Epithelial cell of esophagus (primary cell): Measurements from ENCODE around the gene ATG4D.
"Not testable (repeated sequence)": the region's sequence is repeated elsewhere in the genome, so short reads cannot be mapped to it uniquely, and the experiment has no call there.

Experiments used
- DNase-seq: peaks from one replicate; pipeline ENCODE4 v3.0.0; 2010; ENCODE audit warnings: low read depth
- H3K4me3 ChIP-seq: 2 replicates; pipeline ENCODE4 v1.5.1; 2011; ENCODE audit warnings: mild to moderate bottlenecking, low read length, control low read depth
- TF ChIP-seq, protein P1 (sequence below): IDR thresholded peaks from 2 replicates; pipeline ENCODE4 v1.5.1; 2011; ENCODE audit warnings: low read depth, mild to moderate bottlenecking, low read length, control low read depth, inconsistent platforms; ENCODE audit not compliant: insufficient read depth; ENCODE audit errors: missing control alignments

ATG4D gene

GRCh38 chr19:10533646-10534386 is 9.9 kb upstream of the ATG4D start:
- TF ChIP-seq, protein P1, sequence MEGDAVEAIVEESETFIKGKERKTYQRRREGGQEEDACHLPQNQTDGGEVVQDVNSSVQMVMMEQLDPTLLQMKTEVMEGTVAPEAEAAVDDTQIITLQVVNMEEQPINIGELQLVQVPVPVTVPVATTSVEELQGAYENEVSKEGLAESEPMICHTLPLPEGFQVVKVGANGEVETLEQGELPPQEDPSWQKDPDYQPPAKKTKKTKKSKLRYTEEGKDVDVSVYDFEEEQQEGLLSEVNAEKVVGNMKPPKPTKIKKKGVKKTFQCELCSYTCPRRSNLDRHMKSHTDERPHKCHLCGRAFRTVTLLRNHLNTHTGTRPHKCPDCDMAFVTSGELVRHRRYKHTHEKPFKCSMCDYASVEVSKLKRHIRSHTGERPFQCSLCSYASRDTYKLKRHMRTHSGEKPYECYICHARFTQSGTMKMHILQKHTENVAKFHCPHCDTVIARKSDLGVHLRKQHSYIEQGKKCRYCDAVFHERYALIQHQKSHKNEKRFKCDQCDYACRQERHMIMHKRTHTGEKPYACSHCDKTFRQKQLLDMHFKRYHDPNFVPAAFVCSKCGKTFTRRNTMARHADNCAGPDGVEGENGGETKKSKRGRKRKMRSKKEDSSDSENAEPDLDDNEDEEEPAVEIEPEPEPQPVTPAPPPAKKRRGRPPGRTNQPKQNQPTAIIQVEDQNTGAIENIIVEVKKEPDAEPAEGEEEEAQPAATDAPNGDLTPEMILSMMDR: no peak
- DNase-seq: peak; percentile 94
- no peak overlapping the region for H3K4me3 ChIP-seq

DNA sequence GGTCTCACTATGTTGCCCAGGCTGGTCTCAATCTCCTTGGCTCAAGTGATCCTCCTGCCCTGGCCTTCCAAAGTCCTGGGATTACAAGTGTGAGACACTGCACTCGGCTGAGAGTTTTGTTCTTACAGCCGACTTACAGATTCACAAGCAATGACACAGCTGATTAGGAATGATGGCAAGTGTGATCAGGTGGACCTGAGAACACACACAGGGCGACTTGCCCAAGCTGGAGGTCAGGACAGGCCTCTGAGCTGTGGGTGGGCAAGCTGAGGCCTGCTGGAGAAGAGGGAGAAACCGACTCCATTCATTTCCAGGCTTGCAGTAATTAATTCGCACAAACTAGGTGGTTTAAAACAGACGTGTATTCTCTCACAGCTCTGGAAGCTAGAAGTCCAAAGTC is 8.1 kb upstream of the ATG4D start:
- DNase-seq: peak; percentile 98
- TF ChIP-seq, protein P1: no peak

GRCh38 chr19:10537668-10538067 is 6.0 kb upstream of the ATG4D start:
- TF ChIP-seq, protein P1: no peak
- DNase-seq: peak; percentile 32
- no peak overlapping the region for H3K4me3 ChIP-seq

More for the DNA sequence above, 8.1 kb upstream of the ATG4D start:
- H3K4me3 ChIP-seq: no peak overlapping the region

DNA sequence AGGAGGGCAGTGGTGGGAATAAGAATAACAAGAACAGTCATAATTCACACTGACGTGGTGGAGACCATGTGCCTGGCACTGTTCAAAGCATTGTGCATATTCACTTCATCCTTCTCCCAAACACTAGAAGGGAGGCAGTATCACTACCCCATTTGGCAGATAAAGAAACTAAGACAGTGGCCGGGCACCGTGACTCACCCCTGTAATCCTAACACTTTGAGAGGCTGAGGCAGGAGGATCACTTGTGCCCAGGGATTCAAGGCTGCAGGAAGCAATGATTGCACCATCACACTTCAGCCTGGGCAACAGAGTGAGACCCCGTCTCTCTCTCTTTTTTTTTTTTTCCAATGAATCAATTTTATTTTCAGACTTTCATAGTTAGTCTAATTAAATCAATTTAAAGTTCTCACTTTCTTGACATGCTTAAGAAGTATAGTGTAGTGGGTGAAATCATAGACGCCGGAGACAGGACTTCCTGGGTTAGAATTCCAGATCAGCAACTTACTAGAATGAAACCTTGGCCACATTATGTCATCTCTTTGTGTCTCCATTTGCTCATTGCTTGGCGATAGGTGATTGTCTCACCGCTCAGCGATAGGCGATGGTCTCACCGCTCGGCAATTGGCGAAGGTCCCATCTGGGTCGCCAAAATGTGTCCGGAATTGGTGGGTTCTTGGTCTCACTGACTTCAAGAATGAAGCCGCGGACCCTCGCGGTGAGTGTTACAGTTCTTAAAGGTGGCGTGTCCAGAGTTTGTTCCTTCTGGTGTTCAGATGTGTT is 5.3 kb upstream of the ATG4D start:
- TF ChIP-seq, protein P1: no peak
- no peak for DNase-seq
- H3K4me3 ChIP-seq: no peak overlapping the region

DNA sequence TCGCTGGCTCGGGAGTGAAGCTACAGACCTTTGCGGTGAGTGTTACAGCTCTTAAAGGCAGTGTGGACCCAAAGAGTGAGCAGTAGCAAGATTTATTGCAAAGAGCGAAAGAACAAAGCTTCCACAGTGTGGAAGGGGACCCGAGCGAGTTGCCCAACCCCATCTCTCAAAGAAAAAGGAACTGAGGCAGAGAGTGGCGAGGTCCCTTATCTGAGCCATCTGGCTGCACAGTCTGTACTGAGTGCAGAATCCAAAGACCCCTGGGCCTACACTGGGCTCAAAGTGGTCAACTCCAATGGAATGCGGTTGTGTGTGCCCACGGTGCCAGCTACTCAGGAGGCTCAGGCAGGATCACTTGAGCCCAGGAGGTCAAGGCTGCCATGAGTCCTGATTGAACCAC is 4.7 kb upstream of the ATG4D start:
- H3K4me3 ChIP-seq, DNase-seq: not testable (repeated sequence)

DNA sequence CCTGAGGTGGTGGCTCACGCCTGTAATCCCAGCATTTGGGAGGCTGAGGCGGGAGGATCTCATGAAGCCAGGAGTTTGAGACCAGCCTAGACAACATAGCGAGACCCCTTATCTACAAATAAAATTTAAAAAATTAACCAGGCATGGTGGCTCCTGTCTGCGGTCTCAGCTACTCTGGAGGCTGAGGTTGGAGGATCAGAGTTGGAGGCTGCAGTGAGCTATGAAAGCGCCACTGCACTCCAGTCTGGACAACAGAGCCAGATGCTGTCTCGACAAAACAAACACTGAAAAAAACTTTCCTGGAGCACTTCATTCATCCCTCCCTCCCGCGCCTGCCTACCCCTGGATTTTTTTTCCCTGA is 665 bp upstream of the ATG4D start:
- H3K4me3 ChIP-seq: peak overlapping the region; percentile 83
- TF ChIP-seq, protein P1: no peak
- no peak for DNase-seq

GRCh38 chr19:10544242-10544752 is 593 bp downstream of the ATG4D start:
- TF ChIP-seq, protein P1: no peak
- peak overlapping the region; percentile 83 for H3K4me3 ChIP-seq
- no peak for DNase-seq
